NCI-H526 treated with DMSO at 0.1 percent for 48 hours (cell line): ENCODE results near the gene CPA1.

ENCODE experiments used
- DNase-seq: peaks from one replicate; lab custom pipeline; 2025; lab: John Stamatoyannopoulos, UW

Gene CPA1

GRCh38 chr7:130430841-130431666 is 50.8 kb downstream of the CPA1 start:
- no peak for DNase-seq

- no peak for DNase-seq
Measured at GRCh38 chr7:130432886-130433285, 52.6 kb downstream of the CPA1 start.

DNA sequence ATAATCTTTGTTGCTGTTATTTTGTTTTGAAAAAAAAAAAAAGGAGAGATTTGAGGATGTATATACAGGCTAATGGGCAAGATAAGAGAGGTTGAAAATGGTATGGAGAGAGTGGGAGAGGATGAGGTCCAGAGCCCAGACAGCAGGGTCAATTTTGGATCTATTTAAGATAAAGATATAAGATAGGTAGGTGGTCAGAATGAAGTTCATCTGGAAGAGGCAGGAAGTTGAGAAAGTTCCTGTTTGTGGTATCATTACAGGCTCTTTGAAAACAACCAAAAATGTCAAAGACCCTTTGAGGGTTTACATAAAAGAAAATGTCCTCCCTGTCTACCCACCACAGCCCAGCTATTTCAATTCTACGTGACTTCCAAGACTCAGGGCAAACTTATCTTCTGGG is 53.0 kb downstream of the CPA1 start:
- DNase-seq: no peak

- DNase-seq: no peak
Measured at GRCh38 chr7:130435311-130435854, 55.1 kb downstream of the CPA1 start.

DNA sequence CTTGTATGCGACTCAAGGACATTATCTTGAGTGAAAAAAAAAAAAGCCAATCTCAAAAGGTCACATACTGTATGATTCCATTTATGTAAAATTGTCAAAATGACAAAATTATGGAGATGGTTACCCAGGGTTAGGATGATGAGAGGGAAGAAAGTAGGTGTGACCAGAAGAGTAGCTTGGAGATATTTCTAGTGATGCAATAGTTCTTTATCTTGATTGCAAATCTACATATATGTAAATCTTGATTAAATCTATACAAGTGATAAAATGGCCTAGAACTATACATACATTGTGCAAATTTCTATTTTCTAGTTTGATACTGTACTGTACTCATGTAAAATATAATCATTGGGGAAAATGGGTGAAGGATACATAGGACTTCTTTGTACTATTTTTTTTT is 56.0 kb downstream of the CPA1 start:
- DNase-seq: no peak
